Stomach (tissue), 9 donors: ENCODE measurements around the gene COL4A4. TPM values are rescaled to one million over a fixed set of nuclear protein-coding genes. Genes with fewer than 3 reads are reported as not detected.

Source experiments
- DNase-seq, 2 donors: peaks; one replicate each; pipeline versions ENCODE4 v3.0.0 to v3.0.0-alpha.2; 2013 to 2019
- H3K27ac ChIP-seq, 5 donors: fragments of 200-600 bp in 4 of 5; sonication (generic) in 4 of 5; one replicate each; pipeline ENCODE4 v1.5.1; 2013 to 2019; ENCODE audit warnings: mild to moderate bottlenecking in 1 of 5, moderate library complexity in 1 of 5
- H3K27me3 ChIP-seq, 3 donors: fragments of 200-600 bp; sonication (generic); one replicate each; pipeline ENCODE4 v1.5.1; 2017 to 2019; ENCODE audit warnings: mixed run types in 1 of 3
- H3K36me3 ChIP-seq, 4 donors: fragments of 200-600 bp; sonication (generic); 1 replicate in 3 of 4; 2 replicates in 1 of 4; pipeline ENCODE4 v1.5.1; 2016 to 2019
- H3K4me1 ChIP-seq, 4 donors: fragments of 200-600 bp; sonication (generic); one replicate each; pipeline ENCODE4 v1.5.1; 2016 to 2019
- H3K4me3 ChIP-seq, 4 donors: fragments of 200-600 bp; sonication (generic) in 3 of 4; one replicate each; pipeline ENCODE4 v1.5.1; 2016 to 2019; ENCODE audit warnings: mild to moderate bottlenecking in 1 of 4
- H3K9me3 ChIP-seq, 4 donors: fragments of 200-600 bp; sonication (generic); one replicate each; pipeline ENCODE4 v1.5.1; 2016 to 2019
- EP300 ChIP-seq: sonication (generic); formaldehyde crosslinking; IDR thresholded peaks from one replicate; pipeline ENCODE4 v1.6.1; 2017; ENCODE audit warnings: antibody characterized with exemption
- POLR2A ChIP-seq, 4 donors: fragments of 450-650 bp; IDR thresholded peaks; one replicate each; pipeline ENCODE4 v1.6.1; 2016; ENCODE audit warnings: antibody characterized with exemption in 4 of 4, control low read depth in 2 of 4, mild to moderate bottlenecking in 1 of 4, moderate library complexity in 1 of 4
- POLR2AphosphoS5 ChIP-seq, 3 donors: sonication (generic); formaldehyde crosslinking; IDR thresholded peaks; one replicate each; pipeline ENCODE4 v1.6.1; 2016; ENCODE audit warnings: antibody characterized with exemption in 3 of 3
- WGBS, 5 donors: extraction: QIAGEN DNeasy Blood & Tissue Kit in 3 of 5; methylation state at CpG; one replicate each; pipeline versions ENCODE4 v1.1.5 to v1.1.7; 2013 to 2018; 5-methylcytosine and 5-hydroxymethylcytosine counted together
- intact Hi-C: fragments of 100-400 bp; cut with DNase I; formaldehyde crosslinking; loops from one replicate; pipeline ENCODE4 v1.15.1; 2023; ENCODE audit warnings: low total_unique reads
- polyA plus RNA-seq, 3 donors: library from polyadenylated mRNA; stranded (reverse); fragments of 200-250 nt; gene quantifications; one replicate each; pipeline ENCODE4 v1.2.3, GENCODE V29; 2013
- total RNA-seq, 5 donors: library from RNA; depleted of rRNA; stranded (reverse); fragments of >200 nt; gene quantifications; one replicate each; pipeline versions ENCODE4 v1.1.0 to v1.2.3, GENCODE V29; 2014 to 2016
- TF ChIP-seq, protein P1 (sequence below), 7 experiments: fragments of 450-650 bp in 4 of 7; fragments of 200-600 bp in 3 of 7; sonication (generic) in 3 of 7; IDR thresholded peaks; one replicate each; pipeline ENCODE4 v1.5.1; 2016 to 2019; ENCODE audit warnings: antibody characterized with exemption in 7 of 7, control low read depth in 2 of 7, mild to moderate bottlenecking in 1 of 7
- donor health status: healthy with polysubstance abuse.
- donor health status: Bipolar disorder and iron deficiency.
- donor health status: healthy.

The COL4A4 gene
- total and polyA plus RNA-seq, 8 donors: 0.15 to 7.6 (median 0.55) TPM; not detected in 1

DNA sequence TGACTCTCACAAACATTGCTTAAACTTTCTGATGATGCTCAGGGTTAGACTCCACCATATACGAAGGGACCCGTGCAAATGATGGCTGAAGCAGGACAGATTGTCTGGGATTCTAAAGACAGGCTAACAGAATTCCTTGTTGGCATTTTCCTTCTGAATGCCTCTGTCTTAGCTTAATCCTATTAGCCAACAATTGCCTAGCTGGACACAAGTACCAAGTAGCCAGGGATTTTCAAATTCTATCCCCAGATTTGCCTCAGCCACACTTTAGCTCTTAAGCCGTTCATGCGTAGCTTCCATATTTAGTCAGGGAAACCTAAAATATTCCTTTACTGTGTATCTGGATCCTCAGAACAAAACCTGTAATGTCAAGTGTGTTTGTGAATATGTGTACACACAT, 40.4 kb upstream of the COL4A4 start:
- H3K4me3 ChIP-seq: no peak overlapping the region
- no peaks in the 10 kb centered on the region for H3K36me3 ChIP-seq
- no peaks in the 10 kb centered on the region for H3K27me3 ChIP-seq
- intact Hi-C loops: no loop called here
- DNase-seq: no peak
- TF ChIP-seq POLR2A (IDR thresholded peaks at IDR 0.05) (no peak), EP300 (no peak), POLR2AphosphoS5 (IDR thresholded peaks at IDR 0.05) (no peak)
- TF ChIP-seq, protein P1, sequence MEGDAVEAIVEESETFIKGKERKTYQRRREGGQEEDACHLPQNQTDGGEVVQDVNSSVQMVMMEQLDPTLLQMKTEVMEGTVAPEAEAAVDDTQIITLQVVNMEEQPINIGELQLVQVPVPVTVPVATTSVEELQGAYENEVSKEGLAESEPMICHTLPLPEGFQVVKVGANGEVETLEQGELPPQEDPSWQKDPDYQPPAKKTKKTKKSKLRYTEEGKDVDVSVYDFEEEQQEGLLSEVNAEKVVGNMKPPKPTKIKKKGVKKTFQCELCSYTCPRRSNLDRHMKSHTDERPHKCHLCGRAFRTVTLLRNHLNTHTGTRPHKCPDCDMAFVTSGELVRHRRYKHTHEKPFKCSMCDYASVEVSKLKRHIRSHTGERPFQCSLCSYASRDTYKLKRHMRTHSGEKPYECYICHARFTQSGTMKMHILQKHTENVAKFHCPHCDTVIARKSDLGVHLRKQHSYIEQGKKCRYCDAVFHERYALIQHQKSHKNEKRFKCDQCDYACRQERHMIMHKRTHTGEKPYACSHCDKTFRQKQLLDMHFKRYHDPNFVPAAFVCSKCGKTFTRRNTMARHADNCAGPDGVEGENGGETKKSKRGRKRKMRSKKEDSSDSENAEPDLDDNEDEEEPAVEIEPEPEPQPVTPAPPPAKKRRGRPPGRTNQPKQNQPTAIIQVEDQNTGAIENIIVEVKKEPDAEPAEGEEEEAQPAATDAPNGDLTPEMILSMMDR (IDR thresholded peaks at IDR 0.05): no peak
- H3K27ac ChIP-seq: no peak overlapping the region
- no peaks in the 10 kb centered on the region for H3K9me3 ChIP-seq
- H3K4me1 ChIP-seq: no peaks in the 10 kb centered on the region
- WGBS, 5 donors: 91 to 94% (median 93%) methylated on average over 4 of the region's 4 CpGs

DNA sequence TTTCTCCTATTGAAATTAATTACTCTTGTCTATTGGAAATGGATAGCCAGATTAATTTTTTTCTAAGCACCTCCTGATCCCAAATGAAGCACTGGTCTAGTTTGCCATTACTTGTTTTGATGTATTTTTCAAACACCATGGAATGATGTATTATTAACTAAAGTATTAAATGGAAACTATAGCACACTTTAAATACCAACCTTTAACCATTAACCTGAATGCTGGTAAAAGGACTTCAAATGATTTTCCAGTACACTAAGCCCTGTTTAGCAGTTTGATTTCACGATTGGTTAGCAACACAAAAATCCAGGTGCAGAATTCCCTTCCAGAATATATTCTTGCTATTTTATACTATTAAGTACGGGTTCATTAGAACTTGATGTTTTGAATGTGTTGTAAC, 37.8 kb upstream of the COL4A4 start:
- DNase-seq: no peak
- Histone ChIP-seq H3K27me3 (no peaks in the 10 kb centered on the region), H3K9me3 (no peaks in the 10 kb centered on the region), H3K27ac (no peak overlapping the region), H3K4me1 (no peaks in the 10 kb centered on the region), H3K4me3 (no peak overlapping the region), H3K36me3 (no peaks in the 10 kb centered on the region)
- no peak for TF ChIP-seq POLR2A (IDR thresholded peaks at IDR 0.05)
- no peak for TF ChIP-seq POLR2AphosphoS5 (IDR thresholded peaks at IDR 0.05)
- TF ChIP-seq EP300: no peak
- TF ChIP-seq, protein P1 (IDR thresholded peaks at IDR 0.05): no peak
- intact Hi-C loops: no loop called here
- WGBS, 5 donors: 78 to 87% (median 83%) methylated on average over 2 of the region's 2 CpGs

DNA sequence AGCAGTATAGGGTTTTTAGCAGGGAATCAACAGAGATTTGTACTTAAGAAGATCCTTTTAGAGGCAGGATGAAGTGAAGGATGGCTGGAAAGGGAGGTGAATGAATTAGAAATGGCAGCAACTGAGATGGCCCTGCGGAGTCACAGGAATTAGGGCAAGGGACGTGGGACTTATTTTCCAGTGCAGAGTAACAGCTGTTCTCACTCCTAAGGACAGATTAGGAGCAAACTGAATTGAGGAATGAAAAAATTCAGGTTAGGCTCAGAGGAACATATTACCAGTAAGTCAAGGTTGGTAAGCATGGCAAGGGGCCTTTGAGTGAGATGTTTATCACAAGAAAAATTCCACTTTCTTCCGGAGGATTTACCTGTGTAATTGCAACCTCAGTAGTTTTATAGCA, 34.9 kb upstream of the COL4A4 start:
- Histone ChIP-seq H3K27me3 (no peaks in the 10 kb centered on the region), H3K27ac (no peak overlapping the region), H3K36me3 (no peaks in the 10 kb centered on the region), H3K4me3 (no peak overlapping the region), H3K4me1 (no peaks in the 10 kb centered on the region), H3K9me3 (no peaks in the 10 kb centered on the region)
- no peak for TF ChIP-seq EP300
- no peak for TF ChIP-seq POLR2A (IDR thresholded peaks at IDR 0.05)
- TF ChIP-seq POLR2AphosphoS5 (IDR thresholded peaks at IDR 0.05): no peak
- TF ChIP-seq, protein P1 (IDR thresholded peaks at IDR 0.05): no peak
- DNase-seq: no peak
- intact Hi-C loops: no loop called here
- WGBS, 5 donors: 61 to 88% (median 86%) methylated on average over 3 of the region's 3 CpGs

DNA sequence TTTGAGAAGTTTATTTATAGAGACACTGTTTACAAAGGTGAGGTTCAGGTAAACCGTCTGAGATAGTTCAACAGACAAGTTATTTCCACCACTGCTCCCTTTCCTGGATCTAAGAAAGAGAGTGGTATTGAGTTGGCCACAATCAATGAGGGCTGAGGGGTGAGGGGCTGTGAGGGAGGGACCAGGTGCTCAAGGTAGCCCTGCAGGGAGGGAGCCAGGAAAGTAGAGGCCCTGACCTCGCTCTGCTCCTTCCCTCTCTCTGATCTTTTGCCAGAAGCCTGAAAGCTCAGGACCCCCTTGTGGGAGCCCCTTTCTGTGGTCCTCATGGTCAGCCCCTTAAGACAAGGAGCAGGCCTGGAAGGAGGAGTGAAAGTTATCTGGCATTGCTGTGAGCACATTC, 30.2 kb upstream of the COL4A4 start:
- Histone ChIP-seq H3K4me3 (no peak overlapping the region), H3K4me1 (no peaks in the 10 kb centered on the region), H3K27me3 (no peaks in the 10 kb centered on the region), H3K9me3 (no peaks in the 10 kb centered on the region), H3K27ac (no peak overlapping the region), H3K36me3 (no peaks in the 10 kb centered on the region)
- WGBS, 5 donors: 43 to 59% (median 50%) methylated on average over 2 of the region's 2 CpGs
- intact Hi-C loops: no loop called here
- TF ChIP-seq, protein P1 (IDR thresholded peaks at IDR 0.05): no peak
- TF ChIP-seq POLR2A (IDR thresholded peaks at IDR 0.05): no peak
- TF ChIP-seq POLR2AphosphoS5 (IDR thresholded peaks at IDR 0.05): no peak
- TF ChIP-seq EP300: no peak
- no peak for DNase-seq
